Right cardiac atrium (tissue), 5 donors: ENCODE measurements around the gene TBC1D2B. TPM values are rescaled to one million over a fixed set of nuclear protein-coding genes. Genes with fewer than 3 reads are reported as not detected.
"Not testable (repeated sequence)": the region's sequence is repeated elsewhere in the genome, so short reads cannot be mapped to it uniquely, and the experiment has no call there.

Source experiments
- ATAC-seq, 2 donors: fragments of 200-7000 bp; cut with Tn5 transposase; one replicate each; pipeline versions ENCODE4 v1.8.0 to v1.9.1; 2020; ENCODE audit warnings: moderate library complexity in 2 of 2, mild to moderate bottlenecking in 1 of 2
- DNase-seq, 3 donors: peaks; one replicate each; pipeline ENCODE4 v3.0.0-alpha.2; 2020
- H3K27ac ChIP-seq: one replicate; pipeline ENCODE4 v1.5.1; 2013; ENCODE audit warnings: mild to moderate bottlenecking, low read length, control low read depth, moderate library complexity
- H3K27me3 ChIP-seq: one replicate; pipeline ENCODE4 v1.6.1; 2013; ENCODE audit not compliant: control insufficient read depth, insufficient read depth
- H3K4me1 ChIP-seq: one replicate; pipeline ENCODE4 v1.6.1; 2013; ENCODE audit warnings: low read length; ENCODE audit not compliant: control insufficient read depth, insufficient read depth
- H3K4me3 ChIP-seq: one replicate; pipeline ENCODE4 v1.5.1; 2013; ENCODE audit warnings: low read length, control low read depth
- H3K9me3 ChIP-seq: one replicate; pipeline ENCODE4 v1.6.1; 2013; ENCODE audit warnings: low read length; ENCODE audit not compliant: control insufficient read depth
- WGBS: extraction: QIAGEN DNeasy Blood & Tissue Kit; methylation state at CpG from one replicate; pipeline ENCODE4 v1.1.7; 2013; 5-methylcytosine and 5-hydroxymethylcytosine counted together
- intact Hi-C, 4 donors: fragments of 100-400 bp; cut with DNase I; formaldehyde crosslinking; loops; one replicate each; pipeline versions ENCODE4 v1.11.0 to v1.14.0; 2022 to 2023
- polyA plus RNA-seq: library from polyadenylated mRNA; stranded (reverse); fragments of 200-250 nt; gene quantifications from one replicate; pipeline ENCODE4 v1.2.3, GENCODE V29; 2013
- total RNA-seq, 4 donors: library from RNA; stranded (reverse); fragmentation: NEBNext Ultra II Directional; extraction: Animal tissue kit (Norgen Biotek cat#: 25700); gene quantifications; one replicate each; pipeline ENCODE4 v1.2.1, GENCODE V29; 2021
- donor health status: healthy with polysubstance abuse.
- donor health status: DM: no; HTN: yes; CAD: no.
- donor health status: DM: no; HTN: no; CAD: no.
- donor health status: DM: no; HTN: yes; CAD: no; lungs with severe emphysema.
- donor health status: DM: yes; HTN: yes; CAD: no.

Gene TBC1D2B
- total and polyA plus RNA-seq, 5 donors, result 8.2 to 19.8 (median 15.0) TPM

GRCh38 chr15:77970813-77971360 lies 106.6 kb downstream of the TBC1D2B start:
- intact Hi-C loops, H3K27me3 ChIP-seq, H3K27ac ChIP-seq, H3K4me3 ChIP-seq, DNase-seq, ATAC-seq, H3K9me3 ChIP-seq: not testable (repeated sequence)
- peaks cover 10% of the 10 kb centered on the region for H3K4me1 ChIP-seq
- 77% methylated on average over 3 of the region's 4 CpGs for WGBS

- no peaks in the 10 kb centered on the region for H3K27me3 ChIP-seq
- H3K27ac ChIP-seq, result no peak overlapping the region
- H3K4me3 ChIP-seq, result no peak overlapping the region
- WGBS, result 92% methylated on average over 2 of the region's 2 CpGs
- ATAC-seq (no peak), DNase-seq (no peak)
- H3K9me3 ChIP-seq, result no peaks in the 10 kb centered on the region
- intact Hi-C loops, result loop anchor here in 1 of 4 donors (10.0 kb wide), 1 partner anchor 276 kb away; no protein-coding TSS in a partner anchor
- H3K4me1 ChIP-seq, result peaks cover 4% of the 10 kb centered on the region
Measured at GRCh38 chr15:77969055-77969454, 108.5 kb downstream of the TBC1D2B start.

DNA sequence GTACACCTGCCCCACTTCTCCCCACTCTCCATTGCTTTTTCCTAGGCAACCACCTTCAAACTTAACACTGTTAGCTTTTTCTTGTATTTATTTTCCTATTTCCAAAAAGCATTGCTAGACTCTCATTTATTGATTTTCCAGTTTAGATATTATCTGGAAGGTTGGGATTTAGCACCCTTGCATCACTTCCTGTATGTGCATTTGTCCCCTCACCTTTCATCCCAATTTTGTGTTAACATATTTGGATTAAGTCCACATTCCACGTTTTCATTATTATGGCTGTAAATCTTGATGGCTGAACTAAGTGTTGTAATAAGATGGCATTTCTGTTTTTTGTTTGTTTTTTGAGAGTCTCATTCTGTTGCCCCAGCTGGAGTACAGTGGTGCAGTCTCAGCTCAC lies 109.7 kb downstream of the TBC1D2B start:
- intact Hi-C loops, result loop anchor here in 2 of 4 donors (2.0 to 10.0 kb wide), 2 partner anchors 141 to 277 kb away; no protein-coding TSS in a partner anchor
- ATAC-seq (no peak), DNase-seq (no peak)
- Histone ChIP-seq H3K4me3 (no peak overlapping the region), H3K27me3 (no peaks in the 10 kb centered on the region), H3K4me1 (no peaks in the 10 kb centered on the region), H3K9me3 (no peaks in the 10 kb centered on the region), H3K27ac (no peak overlapping the region)
- WGBS, result 67% methylated on average over 1 of the region's 1 CpG

GRCh38 chr15:77967235-77967615 lies 110.3 kb downstream of the TBC1D2B start:
- DNase-seq, H3K9me3 ChIP-seq, H3K4me1 ChIP-seq, H3K4me3 ChIP-seq, H3K27me3 ChIP-seq, ATAC-seq, H3K27ac ChIP-seq: not testable (repeated sequence)
- WGBS, result 68% methylated on average over 5 of the region's 5 CpGs
- intact Hi-C loops, result loop anchor here in 2 of 4 donors (2.0 to 10.0 kb wide), 2 partner anchors 142 to 278 kb away; no protein-coding TSS in a partner anchor

GRCh38 chr15:77966540-77967234 lies 110.8 kb downstream of the TBC1D2B start:
- DNase-seq, result no peak
- intact Hi-C loops, result loop anchor here in 2 of 4 donors (2.0 to 10.0 kb wide), 2 partner anchors 142 to 278 kb away; no protein-coding TSS in a partner anchor
- ATAC-seq, result peak; percentile 77 to 84
- 7% methylated on average over 4 of the region's 4 CpGs for WGBS
- no peak overlapping the region for H3K27ac ChIP-seq
- no peaks in the 10 kb centered on the region for H3K9me3 ChIP-seq
- no peaks in the 10 kb centered on the region for H3K4me1 ChIP-seq
- H3K4me3 ChIP-seq, result no peak overlapping the region
- H3K27me3 ChIP-seq, result no peaks in the 10 kb centered on the region

GRCh38 chr15:77964193-77964592 lies 113.3 kb downstream of the TBC1D2B start:
- Histone ChIP-seq H3K4me3 (no peak overlapping the region), H3K27me3 (no peaks in the 10 kb centered on the region), H3K27ac (no peak overlapping the region), H3K4me1 (no peaks in the 10 kb centered on the region), H3K9me3 (no peaks in the 10 kb centered on the region)
- DNase-seq (no peak), ATAC-seq (no peak)
- WGBS, result 64% methylated on average over 1 of the region's 1 CpG
- intact Hi-C loops, result loop anchor here in 1 of 4 donors (10.0 kb wide), 1 partner anchor 281 kb away; no protein-coding TSS in a partner anchor

DNA sequence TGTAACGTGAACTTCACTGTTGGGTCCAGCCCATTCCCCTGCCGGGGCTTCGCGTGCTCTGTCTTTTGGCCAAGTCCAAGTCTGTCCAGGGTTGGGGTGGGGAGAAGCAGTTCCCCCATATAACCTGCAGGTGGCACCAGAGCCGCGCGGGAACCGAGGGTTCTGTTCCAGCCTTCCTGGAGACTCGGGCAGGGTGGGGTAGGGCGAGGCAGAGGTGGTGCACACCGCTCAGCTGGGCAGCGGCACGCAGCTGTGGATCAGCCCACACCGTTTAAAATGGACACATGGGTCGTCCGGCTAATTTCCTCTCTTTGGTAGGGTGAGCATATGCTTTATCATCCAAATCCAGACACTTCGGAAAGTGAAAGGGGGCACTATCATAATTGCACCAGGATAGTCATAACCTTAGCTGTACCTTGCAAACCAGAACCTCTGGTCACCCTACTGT lies 118.1 kb downstream of the TBC1D2B start:
- ATAC-seq (peak; percentile 95 to 99), DNase-seq (peak; percentile 78 to 92 (median 89))
- Histone ChIP-seq H3K27ac (no peak overlapping the region), H3K4me3 (no peak overlapping the region), H3K9me3 (no peaks in the 10 kb centered on the region), H3K27me3 (no peaks in the 10 kb centered on the region), H3K4me1 (no peaks in the 10 kb centered on the region)
- WGBS, result 4% methylated on average over 17 of the region's 17 CpGs
- intact Hi-C loops, result loop anchor here in 3 of 4 donors (2.0 kb wide), 1 partner anchor 149 kb away; no protein-coding TSS in a partner anchor

GRCh38 chr15:77958716-77959431 lies 118.6 kb downstream of the TBC1D2B start:
- intact Hi-C loops, result loop anchor here in 3 of 4 donors (2.0 kb wide), 1 partner anchor 150 kb away; no protein-coding TSS in a partner anchor
- not testable (repeated sequence) for H3K9me3 ChIP-seq, H3K4me3 ChIP-seq, ATAC-seq, DNase-seq, H3K4me1 ChIP-seq, H3K27me3 ChIP-seq, H3K27ac ChIP-seq
- WGBS, result 64% methylated on average over 7 of the region's 7 CpGs

GRCh38 chr15:77958021-77958420 lies 119.5 kb downstream of the TBC1D2B start:
- intact Hi-C loops, result loop anchor here in 3 of 4 donors (2.0 kb wide), 1 partner anchor 151 kb away; no protein-coding TSS in a partner anchor
- not testable (repeated sequence) for ATAC-seq, H3K4me3 ChIP-seq, H3K9me3 ChIP-seq, H3K27me3 ChIP-seq, H3K27ac ChIP-seq, DNase-seq, H3K4me1 ChIP-seq
- 83% methylated on average over 2 of the region's 2 CpGs for WGBS

DNA sequence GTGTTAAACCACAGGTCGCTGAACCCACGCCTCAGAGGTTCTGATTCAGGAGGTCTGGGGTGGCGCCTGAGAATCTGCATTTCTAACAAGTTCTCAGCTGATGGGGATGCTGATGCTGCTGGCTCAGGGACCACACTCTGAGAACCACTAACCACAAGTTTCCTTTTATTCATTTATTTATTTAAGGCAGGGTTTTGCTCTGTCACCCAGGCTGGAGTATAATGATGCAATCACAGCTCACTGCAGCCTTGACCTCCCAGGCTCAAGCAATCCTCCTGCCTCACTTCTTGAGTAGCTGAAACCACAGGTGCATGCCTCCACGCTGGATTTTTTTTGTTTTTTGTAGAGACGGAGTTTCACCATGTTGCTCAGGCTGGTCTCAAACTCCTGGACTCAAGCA lies 123.6 kb downstream of the TBC1D2B start:
- H3K9me3 ChIP-seq, DNase-seq, ATAC-seq, H3K27ac ChIP-seq, intact Hi-C loops, H3K27me3 ChIP-seq, H3K4me3 ChIP-seq, H3K4me1 ChIP-seq: not testable (repeated sequence)
- 67% methylated on average over 5 of the region's 5 CpGs for WGBS
